GM18909 (cell line): Measurements from ENCODE around the gene JAGN1.
"Not testable (repeated sequence)": the region's sequence is repeated elsewhere in the genome, so short reads cannot be mapped to it uniquely, and the experiment has no call there.

Source experiments
- ATAC-seq: cut with Tn5 transposase; IDR thresholded peaks from one replicate; pipeline ENCODE4 v1.9.1; 2021; ENCODE audit warnings: mild to moderate bottlenecking; ENCODE audit not compliant: unreplicated experiment, poor library complexity

JAGN1 gene

DNA sequence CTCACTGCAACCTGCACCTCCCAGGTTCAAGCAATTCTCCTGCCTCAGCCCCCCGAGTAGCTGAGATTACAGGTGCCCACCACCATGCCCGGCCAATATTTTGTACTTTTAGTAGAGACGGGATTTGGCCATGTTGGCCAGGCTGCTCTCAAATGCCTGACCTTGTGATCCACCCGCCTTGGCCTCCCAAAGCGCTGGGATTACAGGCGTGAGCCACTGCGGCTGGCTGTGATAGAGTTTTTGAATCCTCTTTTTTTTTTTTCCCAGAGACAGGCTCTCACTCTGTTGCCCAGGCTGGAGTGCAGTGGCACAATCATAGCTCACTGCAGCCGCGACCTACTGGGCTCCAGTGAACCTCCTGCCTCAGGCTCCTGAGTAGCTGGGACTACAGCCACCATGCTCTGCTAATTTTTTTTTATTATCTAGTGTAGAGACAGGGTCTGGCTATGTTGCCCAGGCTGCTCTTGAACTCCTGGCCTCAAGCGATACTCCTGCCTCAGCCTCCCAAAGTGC, 25.2 kb upstream of the JAGN1 start:
- not testable (repeated sequence) for ATAC-seq

DNA sequence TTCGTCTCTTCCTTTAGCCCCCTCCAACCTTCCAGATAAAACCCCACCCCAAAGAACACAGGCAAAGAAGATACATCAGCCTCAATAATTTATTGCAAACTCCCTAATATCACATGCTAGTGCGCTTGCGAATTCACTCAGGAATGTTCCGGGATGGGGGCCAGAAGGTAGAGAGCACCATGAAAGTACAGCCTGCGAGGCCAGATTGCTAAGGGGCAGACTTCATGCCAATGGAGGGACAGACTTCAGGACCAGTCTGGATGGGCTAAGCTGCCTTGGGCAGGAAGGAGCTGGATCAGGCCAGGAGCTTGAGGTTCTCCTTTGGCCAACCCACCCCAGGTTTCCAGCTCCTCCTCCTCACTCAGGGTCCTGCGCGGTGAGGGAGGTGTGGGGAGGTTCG, 23.8 kb upstream of the JAGN1 start:
- no peak for ATAC-seq

DNA sequence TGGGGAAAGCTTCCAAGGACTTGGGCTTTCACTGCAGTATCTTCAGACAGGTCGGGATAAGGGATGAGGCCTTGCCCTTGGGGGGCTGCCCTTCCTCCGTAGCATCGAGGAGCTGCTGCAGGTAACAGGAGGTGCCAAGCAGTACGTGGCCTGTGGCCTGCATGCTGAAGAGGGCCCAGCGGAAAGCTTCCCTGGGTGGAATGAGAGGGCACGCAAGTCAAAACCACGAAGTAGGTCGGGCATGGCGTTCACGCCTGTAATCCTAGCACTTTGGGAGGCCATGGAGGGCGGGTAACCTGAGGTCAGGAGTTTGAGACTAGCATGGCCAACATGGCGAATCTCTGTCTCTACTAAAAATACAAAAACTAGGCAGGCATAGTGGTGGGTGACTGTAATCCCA, 23.3 kb upstream of the JAGN1 start:
- ATAC-seq: no peak

DNA sequence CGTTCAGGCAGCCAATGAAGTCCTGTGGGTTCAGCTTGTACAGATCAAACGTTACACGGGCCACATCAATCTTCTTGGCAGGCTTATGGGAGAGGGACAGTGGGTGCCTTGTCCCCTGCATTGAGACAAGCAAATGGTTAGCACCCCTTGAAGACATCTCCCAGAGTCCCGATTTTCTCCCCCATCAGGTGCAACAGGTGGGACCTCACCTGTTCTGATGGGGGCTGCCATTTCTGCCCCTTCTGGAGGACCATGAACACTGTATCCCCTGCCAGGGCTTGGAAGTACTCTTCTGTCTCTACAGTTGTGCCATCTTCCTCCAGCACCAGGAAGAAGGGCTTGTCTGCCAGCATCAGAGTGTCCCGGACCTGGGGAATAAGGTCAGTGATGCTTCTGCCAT, 20.5 kb upstream of the JAGN1 start:
- no peak for ATAC-seq

DNA sequence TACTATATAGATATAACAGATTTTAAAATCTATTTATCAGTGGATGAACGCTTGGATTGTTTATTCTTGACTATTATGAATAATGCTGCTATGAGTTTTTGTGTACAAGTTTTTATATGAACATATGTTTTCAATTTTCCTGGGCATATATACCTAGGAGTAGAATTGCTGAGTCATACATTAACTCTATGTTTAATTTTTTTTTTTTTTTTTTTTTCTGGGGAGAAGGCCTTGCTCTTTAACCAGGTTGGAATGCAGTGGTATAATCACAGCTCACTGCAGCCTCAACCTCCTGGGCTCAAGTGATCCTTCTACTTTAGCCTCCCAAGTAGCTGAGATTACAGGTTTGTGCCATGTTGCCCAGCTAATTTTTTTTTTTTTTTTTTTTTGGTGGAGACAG, 19.4 kb upstream of the JAGN1 start:
- ATAC-seq: no peak

DNA sequence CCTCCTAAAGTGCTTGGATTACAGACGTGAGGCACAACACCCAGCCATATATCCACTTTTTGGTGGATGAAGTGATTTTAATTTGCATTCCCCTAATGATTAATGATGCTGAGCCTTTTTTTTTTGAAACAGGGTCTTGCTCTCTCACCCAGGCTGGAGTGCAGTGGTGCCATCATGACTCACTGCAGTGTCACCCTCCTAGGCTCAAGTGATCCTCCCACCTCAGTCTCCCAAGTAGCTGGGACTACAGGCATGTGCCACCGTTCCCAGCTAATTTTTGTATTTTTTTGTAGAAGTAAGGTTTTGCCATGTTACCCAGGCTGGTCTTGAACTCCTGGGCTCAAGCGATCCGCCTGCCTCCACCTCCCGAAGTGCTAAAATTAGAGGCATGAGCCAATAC, 18.3 kb upstream of the JAGN1 start:
- not testable (repeated sequence) for ATAC-seq

DNA sequence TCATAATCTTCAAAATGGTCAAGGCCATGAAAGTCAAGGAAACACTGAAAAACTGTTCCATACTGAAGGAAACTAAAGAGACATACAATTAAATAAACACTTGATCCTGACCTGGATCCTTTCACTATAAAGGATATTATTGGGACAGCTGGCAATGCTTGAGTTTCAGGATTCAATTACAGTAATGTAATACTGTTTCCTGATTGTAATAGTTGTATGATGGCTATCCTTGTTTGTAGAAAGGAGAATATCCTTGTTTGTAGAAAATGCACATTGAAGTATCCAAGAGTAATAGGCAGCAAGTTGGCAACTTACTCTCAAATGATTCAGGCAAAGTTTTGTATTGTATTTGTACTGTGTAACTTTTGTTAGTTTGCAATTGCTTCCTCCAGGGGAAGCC, 15.0 kb upstream of the JAGN1 start:
- ATAC-seq: no peak

DNA sequence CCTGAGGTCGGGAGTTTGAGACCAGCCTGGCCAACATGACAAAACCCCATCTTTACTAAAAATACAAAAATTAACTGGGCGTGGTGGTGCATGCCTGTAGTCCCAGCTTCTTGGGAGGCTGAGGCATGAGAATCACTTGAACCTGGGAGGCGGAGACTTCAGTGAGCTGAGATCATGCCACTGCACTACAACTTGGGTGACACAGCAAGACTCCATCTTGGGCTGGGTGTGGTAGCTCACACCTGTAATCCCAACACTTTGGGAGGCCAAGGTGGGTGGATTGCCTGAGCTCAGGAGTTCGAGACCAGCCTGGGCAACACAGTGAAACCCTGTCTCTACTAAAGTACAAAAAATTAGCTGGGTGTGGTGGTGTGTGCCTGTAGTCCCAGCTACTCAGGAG, 14.2 kb upstream of the JAGN1 start:
- ATAC-seq: not testable (repeated sequence)

DNA sequence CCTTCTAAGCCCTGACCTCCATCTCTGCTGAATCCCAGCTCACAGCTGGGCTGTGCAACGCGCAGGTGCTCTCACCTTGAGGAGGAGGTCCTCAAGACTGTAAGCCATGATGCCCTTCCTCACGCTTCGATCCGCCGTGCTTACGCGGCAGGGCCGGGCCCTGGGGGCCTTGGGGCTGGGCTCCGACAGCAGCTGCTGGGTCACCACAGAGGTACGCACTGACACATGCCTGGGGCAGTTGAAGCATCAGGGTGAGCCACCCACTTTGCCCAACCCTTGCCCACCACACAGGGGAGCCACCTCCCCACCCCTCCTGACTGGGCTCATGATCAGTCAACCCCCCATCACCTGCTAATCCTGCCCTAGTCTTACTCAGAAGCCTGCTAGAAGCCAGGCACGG, 13.4 kb upstream of the JAGN1 start:
- ATAC-seq: no peak

DNA sequence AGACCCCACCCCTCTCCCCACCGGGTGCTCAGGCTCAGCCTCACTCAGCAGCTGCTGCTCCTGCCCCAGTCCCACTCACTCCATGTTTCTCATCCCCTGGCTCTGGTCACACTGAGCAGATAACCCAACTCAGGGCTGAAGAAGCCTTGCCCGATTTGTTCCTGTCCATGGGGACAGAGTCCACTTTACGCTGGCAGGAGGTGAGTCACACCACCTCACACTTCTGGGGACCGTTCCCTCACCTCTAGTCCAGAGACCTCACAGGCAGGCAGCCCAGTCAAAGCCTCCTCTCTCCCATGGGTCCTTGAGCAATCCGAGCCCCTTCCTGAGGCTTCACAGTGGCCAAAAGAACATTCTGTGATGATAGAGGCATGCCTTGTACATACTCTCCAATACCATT, 11.7 kb upstream of the JAGN1 start:
- no peak for ATAC-seq

DNA sequence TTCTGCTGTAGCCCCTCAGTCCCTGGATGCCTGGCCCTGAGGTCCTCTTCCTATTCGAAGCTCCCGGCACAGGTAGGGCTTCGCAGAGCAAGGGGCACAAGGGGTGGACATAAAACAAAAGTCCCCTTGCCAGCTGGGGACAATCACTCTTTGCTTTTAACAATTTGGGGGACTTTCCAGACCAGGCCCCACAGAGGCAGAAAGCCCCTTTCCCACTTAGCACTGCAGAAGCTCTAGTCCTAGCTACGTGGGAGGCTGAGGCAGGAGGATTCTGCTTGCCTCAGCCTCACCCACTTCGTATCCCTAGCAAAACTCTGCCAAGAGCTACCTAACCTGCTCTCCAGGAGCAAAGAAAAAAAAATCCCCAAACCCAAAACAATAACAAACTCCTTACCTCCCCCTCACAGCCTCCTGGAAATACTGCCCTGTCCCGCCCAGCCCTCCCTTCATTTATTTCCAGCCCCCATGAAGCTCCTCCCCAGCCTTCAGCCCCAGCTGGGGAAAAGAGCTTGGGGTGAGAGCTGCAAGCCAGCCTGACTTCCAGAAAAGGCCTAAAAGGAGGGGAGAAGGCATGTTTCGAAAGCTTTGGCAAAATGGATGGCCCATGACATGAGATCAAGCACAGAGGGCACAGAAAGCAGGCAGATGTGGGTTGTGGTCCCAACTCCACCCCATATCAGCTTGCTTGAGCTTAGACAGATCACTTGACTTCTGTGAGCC, 10.4 kb upstream of the JAGN1 start, which contains the start of gene CIDEC:
Gene CIDEC (minus strand): TSS at position 424 of the 720 bp plus-strand sequence. CDS start 1,767 bp downstream, outside the sequence.
- no peak for ATAC-seq

DNA sequence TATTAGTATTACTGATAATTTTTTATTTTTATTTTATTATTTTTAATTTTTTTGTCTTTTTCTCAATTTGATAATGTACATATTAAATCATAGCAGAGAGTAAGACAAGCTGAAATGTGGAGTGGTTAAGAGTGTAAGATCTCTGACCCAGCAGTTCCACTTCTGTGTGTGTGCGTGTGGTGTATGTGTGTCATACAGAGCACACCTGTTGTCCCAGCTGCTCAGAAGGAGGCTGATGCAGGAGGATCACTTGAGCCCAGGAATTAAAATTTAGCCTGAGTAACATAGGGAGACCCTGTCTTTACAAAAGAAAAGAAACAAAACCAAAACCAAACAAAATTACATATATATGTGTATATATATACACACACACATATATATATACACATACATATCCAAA, 9.0 kb upstream of the JAGN1 start:
- no peak for ATAC-seq

DNA sequence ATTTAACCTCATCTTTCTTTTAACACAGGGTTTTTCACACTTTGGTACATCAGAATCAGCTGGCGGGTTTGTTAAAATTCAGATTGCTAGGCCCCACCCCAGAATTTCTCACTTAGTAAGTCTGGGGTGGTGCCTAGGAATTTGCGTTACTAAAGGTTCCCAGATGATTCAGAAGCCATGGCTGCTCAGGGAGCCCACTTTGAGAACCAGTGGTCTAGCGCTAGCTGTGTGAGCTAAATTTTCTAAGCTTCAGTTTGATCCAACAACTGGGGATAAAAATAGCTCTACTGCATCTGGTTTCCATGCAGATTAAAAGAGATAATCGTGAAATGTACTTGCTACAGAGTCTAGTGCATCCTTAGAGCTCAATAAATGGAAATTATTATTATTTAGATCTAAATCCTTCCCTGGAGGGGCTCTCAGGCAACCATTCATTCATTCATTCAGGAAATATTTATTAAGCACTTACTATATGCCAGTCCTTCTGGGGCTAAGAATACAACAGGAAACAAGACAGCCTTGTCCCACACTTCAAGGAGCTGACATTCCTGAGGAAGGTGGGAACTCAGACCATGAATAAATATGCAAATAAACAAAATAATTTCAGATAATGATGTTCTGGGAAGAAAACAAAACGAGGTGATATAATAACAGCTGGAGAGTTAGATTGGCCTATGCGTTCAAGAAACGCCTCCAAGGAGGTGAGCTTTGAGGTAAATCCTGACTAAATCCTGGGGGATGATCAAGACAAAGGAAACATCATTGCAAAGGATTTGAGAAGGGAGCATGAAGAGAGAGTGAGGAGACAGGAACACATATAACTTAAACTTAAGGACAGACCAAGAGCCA, 6.5 kb upstream of the JAGN1 start:
- no peak for ATAC-seq

DNA sequence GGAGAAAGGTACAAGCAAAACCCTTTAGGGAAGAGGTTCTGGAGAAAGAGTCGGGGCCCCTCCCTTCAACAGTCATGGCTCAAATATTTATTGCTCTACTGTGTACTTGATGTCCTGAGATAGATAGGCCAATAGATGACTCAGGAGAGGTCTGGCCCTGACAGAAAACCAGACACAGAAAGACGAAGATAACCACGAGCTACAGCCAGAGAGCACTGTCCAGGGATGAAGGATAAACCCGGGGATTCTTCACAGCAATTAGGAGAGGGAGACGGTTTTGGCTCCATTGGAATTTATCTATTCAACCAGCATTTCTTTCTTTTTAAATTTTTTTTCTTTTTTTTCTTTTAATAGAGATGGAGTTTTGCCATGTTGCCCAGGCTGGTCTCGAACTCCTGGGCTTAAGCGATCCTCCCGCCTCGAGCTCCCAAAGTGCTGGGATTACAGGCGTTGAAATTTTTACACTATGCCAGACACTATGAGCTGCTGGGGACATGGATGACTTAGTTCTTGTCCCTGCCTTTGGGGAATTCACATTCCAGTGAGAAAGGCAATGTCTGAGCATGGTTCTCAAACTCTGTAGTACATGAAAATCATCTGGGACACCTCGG, 5.8 kb upstream of the JAGN1 start:
- ATAC-seq: no peak

DNA sequence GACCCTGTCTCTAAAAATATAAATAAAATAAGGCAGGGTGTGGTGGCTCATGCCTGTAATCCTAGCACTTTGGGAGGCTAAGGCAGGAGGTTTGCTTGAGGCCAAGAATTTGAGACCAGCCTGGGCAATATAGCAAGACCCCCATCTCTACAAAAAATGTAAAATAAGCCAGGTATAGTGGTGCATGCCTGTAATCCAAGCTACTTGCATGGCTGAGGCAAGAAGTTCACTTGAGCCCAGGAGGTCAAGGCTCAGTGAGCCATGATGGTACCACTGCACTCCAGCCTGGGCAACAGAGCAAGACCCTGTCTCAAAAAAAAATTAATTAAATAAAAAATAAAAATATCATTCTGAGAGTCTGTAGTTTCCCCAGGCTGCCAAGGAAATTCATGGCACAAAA, 4.1 kb upstream of the JAGN1 start:
- ATAC-seq: no peak

DNA sequence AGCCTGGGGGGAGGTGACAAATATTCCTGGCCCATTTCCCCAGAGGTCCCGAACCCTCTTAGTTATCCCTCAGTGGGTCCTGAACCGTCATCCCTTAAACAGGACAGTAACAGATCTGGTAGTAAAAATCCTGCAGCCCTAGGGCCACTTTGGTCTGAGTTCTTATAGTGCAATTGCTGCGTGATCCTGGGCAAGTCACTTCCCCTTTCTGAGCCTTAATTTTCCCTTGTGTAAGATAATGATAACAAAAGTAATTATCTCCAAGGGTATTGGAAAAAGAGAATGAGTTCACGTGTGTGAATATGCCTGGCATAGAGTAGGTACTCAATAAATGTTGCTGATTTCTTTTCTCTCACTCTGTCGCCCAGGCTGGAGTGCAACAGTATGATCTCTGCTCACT, 2.9 kb upstream of the JAGN1 start:
- no peak for ATAC-seq

DNA sequence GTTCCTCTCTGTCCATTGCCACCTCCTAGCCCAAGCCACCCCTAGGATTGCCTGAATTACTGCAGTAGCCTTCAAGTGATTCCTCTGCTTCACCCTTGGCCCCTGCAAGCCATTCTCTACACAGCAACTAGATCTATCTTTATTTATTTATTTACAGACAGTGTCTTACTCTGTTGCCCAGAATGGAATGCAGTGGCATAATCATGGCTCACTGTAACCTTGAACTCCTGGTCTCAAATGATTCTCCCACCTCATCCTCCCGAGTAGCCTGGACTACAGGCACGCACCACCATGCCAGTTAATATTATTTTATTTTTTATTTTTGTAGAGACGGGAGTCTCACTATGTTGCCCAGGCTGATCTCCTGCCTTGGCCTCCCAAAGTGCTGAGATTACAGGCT, 1.9 kb upstream of the JAGN1 start:
- ATAC-seq: no peak

DNA sequence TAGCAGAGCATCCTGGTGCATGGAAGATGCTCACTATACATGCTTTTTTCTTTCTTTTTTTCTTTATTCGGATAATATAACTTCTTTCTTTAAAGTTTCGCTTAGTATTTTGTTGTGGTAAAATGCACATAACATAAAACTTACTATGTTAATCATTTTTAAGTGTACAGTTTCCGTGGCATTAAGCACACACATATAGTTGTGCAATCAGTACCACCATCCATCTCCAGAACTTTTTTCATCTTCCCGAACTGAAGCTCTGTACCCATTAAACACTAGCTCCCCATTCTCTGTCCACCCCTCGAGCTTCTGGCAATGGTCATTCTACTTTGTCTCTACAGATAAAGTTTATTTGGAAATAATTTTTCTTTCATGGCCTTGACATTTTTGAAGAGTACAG, 1.0 kb upstream of the JAGN1 start:
- no peak for ATAC-seq

DNA sequence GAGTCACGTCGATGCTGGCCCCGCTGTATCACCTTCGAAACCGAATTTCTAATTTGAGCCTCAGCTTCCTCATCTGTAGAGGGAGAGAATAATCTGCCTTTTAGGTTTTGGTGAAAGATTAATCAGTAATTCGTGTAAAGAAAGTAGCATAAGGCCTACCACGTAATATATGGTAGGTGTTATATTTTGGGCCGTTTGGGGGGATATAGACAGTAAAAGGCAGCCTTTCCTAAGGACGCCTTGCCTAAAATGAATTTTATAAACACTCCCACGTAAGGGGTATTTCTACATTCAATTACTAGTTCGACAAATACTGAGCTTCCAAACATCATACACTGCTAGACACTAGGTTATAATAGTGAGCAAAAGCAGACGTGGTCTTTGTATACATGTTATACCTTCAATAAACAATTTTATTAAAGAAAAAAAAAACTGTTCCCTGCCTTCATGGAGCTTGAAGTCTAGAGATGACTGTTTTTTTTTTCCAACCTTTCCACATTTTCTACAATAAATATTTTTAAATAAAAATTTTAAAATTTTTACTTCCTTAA, 737 bp downstream of the JAGN1 start:
- ATAC-seq: peak; percentile 1

DNA sequence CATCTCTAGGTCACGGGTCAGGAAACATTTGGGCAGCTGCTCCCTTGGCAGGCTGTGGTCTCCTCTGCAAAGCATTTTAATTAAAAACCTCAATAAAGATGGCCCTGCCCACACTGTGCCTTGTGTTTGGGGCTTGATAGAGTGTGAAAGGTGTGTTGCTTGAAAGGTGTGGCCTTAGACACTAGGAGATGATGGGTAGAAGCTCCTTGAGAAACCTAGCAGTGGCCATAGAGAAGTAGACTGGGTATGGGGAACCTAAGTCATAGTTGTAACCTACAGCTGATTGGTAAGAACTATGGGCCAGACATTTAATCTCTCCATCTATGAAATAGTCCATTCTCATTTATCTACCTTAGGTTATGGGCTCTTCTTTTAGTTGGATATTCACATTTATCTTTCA, 3.3 kb downstream of the JAGN1 start:
- no peak for ATAC-seq

DNA sequence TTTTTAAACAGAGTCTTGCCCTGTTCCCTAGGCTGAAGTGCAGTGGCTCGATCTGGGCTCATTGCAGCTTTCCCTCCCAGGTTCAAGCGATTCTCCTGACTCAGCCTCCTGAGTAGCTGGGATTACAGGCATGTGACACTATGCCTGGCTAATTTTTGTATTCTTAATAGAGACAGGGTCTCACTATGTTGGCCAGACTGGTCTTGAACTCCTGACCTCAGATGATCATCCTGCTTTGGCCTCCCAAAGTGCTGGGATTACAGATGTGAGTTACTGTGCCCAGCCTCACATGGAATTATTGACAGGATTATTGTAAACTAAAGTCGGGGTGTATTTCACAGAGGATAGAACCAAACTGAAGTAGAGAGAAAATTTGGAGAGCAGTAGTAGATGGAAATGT, 5.3 kb downstream of the JAGN1 start:
- ATAC-seq: not testable (repeated sequence)
